Breast epithelium (tissue), 3 donors: ENCODE data around the gene XG.

Experiments
- POLR2A ChIP-seq: fragments of 450-650 bp; IDR thresholded peaks from one replicate; pipeline ENCODE4 v1.6.1; 2016; ENCODE audit warnings: antibody characterized with exemption, mild to moderate bottlenecking, moderate library complexity
- TF ChIP-seq, protein P1 (sequence below), 3 donors: fragments of 450-650 bp; IDR thresholded peaks; one replicate each; pipeline ENCODE4 v1.5.1; 2016 to 2017; ENCODE audit warnings: antibody characterized with exemption in 3 of 3, mild to moderate bottlenecking in 3 of 3, moderate library complexity in 3 of 3

DNA sequence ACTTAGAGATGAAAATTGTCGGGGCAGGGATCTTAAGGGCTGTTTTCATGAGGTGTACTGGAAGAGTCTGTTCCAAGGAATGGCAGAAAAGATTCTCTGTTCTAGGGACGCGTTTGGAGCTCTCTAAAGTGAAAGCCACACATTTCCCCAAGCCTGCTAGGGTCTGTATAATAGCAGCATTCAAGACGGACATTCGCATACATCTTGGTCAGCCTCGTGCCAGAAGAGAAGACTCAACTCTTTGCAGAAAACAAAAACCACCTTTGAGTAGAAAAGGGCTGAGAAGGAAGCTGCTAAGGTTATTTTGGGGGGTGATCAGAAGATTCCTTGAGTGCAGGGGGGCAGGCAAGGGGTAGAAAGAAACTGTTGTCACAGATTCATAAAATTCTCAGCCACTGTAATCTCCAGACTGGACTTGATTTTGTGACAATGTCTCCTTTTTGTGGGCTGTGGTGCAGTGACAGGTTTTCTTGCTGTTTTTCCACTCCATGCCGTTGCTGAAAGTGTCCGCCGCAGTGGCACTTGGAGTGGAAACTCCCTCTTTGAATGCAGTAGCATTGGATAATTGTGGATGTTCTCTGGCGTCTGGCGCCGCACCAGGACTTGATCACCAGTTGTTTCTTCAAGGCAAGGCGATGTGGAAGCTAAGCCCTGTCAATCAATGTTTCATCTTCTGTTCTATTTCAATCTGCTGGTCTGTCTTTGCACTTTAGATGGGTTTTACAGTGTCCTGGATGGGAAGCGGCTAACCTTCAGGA lies 79.8 kb downstream of the XG start:
- TF ChIP-seq POLR2A = no peak
- TF ChIP-seq, protein P1, sequence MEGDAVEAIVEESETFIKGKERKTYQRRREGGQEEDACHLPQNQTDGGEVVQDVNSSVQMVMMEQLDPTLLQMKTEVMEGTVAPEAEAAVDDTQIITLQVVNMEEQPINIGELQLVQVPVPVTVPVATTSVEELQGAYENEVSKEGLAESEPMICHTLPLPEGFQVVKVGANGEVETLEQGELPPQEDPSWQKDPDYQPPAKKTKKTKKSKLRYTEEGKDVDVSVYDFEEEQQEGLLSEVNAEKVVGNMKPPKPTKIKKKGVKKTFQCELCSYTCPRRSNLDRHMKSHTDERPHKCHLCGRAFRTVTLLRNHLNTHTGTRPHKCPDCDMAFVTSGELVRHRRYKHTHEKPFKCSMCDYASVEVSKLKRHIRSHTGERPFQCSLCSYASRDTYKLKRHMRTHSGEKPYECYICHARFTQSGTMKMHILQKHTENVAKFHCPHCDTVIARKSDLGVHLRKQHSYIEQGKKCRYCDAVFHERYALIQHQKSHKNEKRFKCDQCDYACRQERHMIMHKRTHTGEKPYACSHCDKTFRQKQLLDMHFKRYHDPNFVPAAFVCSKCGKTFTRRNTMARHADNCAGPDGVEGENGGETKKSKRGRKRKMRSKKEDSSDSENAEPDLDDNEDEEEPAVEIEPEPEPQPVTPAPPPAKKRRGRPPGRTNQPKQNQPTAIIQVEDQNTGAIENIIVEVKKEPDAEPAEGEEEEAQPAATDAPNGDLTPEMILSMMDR (IDR thresholded peaks at IDR 0.05) = no peak
